Memory B cell (primary cell): ENCODE results near the gene DLEC1.
A peak's percentile ranks its signal among the peaks of the same experiment; 100 is the strongest.
"Not testable (repeated sequence)": the region's sequence is repeated elsewhere in the genome, so short reads cannot be mapped to it uniquely, and the experiment has no call there.

Experiments
- ATAC-seq: fragments of 150-1000 bp; cut with Tn5 transposase; 2 replicates; pipeline ENCODE4 v1.10.0; 2021; ENCODE audit warnings: low read depth, mild to moderate bottlenecking, moderate library complexity
- DNase-seq, 2 donors: peaks; one replicate each; pipeline ENCODE4 v3.0.0; 2022; ENCODE audit warnings: low spot score in 2 of 2
- H3K27ac Mint-ChIP-seq: one replicate; pipeline ENCODE4 v1.8.0; 2022; ENCODE audit warnings: mild to moderate bottlenecking, moderate library complexity, mixed read lengths
- H3K27me3 Mint-ChIP-seq: one replicate; pipeline ENCODE4 v1.8.0; 2022; ENCODE audit warnings: mixed read lengths
- H3K36me3 Mint-ChIP-seq: one replicate; pipeline ENCODE4 v1.8.0; 2022; ENCODE audit warnings: mild to moderate bottlenecking, mixed read lengths
- H3K4me1 Mint-ChIP-seq: one replicate; pipeline ENCODE4 v1.8.0; 2022; ENCODE audit warnings: mixed read lengths
- H3K4me3 Mint-ChIP-seq: one replicate; pipeline ENCODE4 v1.8.0; 2022; ENCODE audit warnings: mild to moderate bottlenecking, moderate library complexity, mixed read lengths
- H3K9me3 Mint-ChIP-seq: one replicate; pipeline ENCODE4 v1.8.0; 2022; ENCODE audit warnings: mixed read lengths

DLEC1 gene

GRCh38 chr3:38032328-38032865, 6.6 kb upstream of the DLEC1 start:
- DNase-seq (no peak), ATAC-seq (no peak)
- Mint-ChIP-seq H3K4me3 (no peak overlapping the region), H3K9me3 (no peaks in the 10 kb centered on the region), H3K27me3 (peaks cover 21% of the 10 kb centered on the region), H3K4me1 (peaks cover 3% of the 10 kb centered on the region), H3K36me3 (peaks cover 2% of the 10 kb centered on the region), H3K27ac (no peak overlapping the region)

GRCh38 chr3:38033586-38033985, 5.4 kb upstream of the DLEC1 start:
- not testable (repeated sequence) for ATAC-seq, H3K9me3 Mint-ChIP-seq, H3K4me1 Mint-ChIP-seq, DNase-seq, H3K4me3 Mint-ChIP-seq, H3K36me3 Mint-ChIP-seq
- H3K27ac Mint-ChIP-seq: peak overlapping the region; percentile 46
- H3K27me3 Mint-ChIP-seq: peaks cover 19% of the 10 kb centered on the region

GRCh38 chr3:38034335-38034734, 4.7 kb upstream of the DLEC1 start:
- Mint-ChIP-seq H3K27me3 (peaks cover 19% of the 10 kb centered on the region), H3K4me1 (peaks cover 10% of the 10 kb centered on the region)
- ATAC-seq, H3K27ac Mint-ChIP-seq, H3K9me3 Mint-ChIP-seq, H3K4me3 Mint-ChIP-seq, H3K36me3 Mint-ChIP-seq, DNase-seq: not testable (repeated sequence)

GRCh38 chr3:38036286-38036685, 2.7 kb upstream of the DLEC1 start:
- Mint-ChIP-seq H3K36me3 (peaks cover 2% of the 10 kb centered on the region), H3K27me3 (peaks cover 14% of the 10 kb centered on the region), H3K4me3 (no peak overlapping the region), H3K9me3 (peaks cover 2% of the 10 kb centered on the region), H3K27ac (no peak overlapping the region), H3K4me1 (peaks cover 15% of the 10 kb centered on the region)
- ATAC-seq: no peak
- no peak for DNase-seq

GRCh38 chr3:38036906-38037305, 2.1 kb upstream of the DLEC1 start:
- Mint-ChIP-seq H3K4me3 (no peak overlapping the region), H3K36me3 (peaks cover 2% of the 10 kb centered on the region), H3K27me3 (peaks cover 11% of the 10 kb centered on the region), H3K9me3 (peaks cover 2% of the 10 kb centered on the region), H3K4me1 (peaks cover 15% of the 10 kb centered on the region), H3K27ac (no peak overlapping the region)
- DNase-seq (no peak), ATAC-seq (no peak)

- H3K4me3 Mint-ChIP-seq: peak overlapping the region; percentile 92
- peaks cover 3% of the 10 kb centered on the region for H3K27me3 Mint-ChIP-seq
- peaks cover under 1% of the 10 kb centered on the region for H3K36me3 Mint-ChIP-seq
- DNase-seq: no peak
- peaks cover 2% of the 10 kb centered on the region for H3K9me3 Mint-ChIP-seq
- ATAC-seq: no peak
- peak overlapping the region; percentile 84 for H3K27ac Mint-ChIP-seq
- peaks cover 15% of the 10 kb centered on the region for H3K4me1 Mint-ChIP-seq
These were observed 529 bp upstream of the DLEC1 start for GRCh38 chr3:38038447-38038911.

GRCh38 chr3:38039899-38040261, 872 bp downstream of the DLEC1 start:
- Mint-ChIP-seq H3K4me3 (peak overlapping the region; percentile 92), H3K9me3 (peaks cover 2% of the 10 kb centered on the region), H3K27ac (peak overlapping the region; percentile 84), H3K27me3 (peaks cover 1% of the 10 kb centered on the region), H3K4me1 (peaks cover 15% of the 10 kb centered on the region), H3K36me3 (no peaks in the 10 kb centered on the region)
- DNase-seq (peak; percentile 46 to 65), ATAC-seq (peak; percentile 86)

- peak overlapping the region; percentile 92 for H3K4me3 Mint-ChIP-seq
- peak overlapping the region; percentile 84 for H3K27ac Mint-ChIP-seq
- no peak for ATAC-seq
- no peak for DNase-seq
- H3K4me1 Mint-ChIP-seq: peaks cover 15% of the 10 kb centered on the region
- peaks cover 2% of the 10 kb centered on the region for H3K9me3 Mint-ChIP-seq
- no peaks in the 10 kb centered on the region for H3K36me3 Mint-ChIP-seq
- peaks cover 1% of the 10 kb centered on the region for H3K27me3 Mint-ChIP-seq
These were observed 1.4 kb downstream of the DLEC1 start for GRCh38 chr3:38040401-38040800.

- peaks cover 1% of the 10 kb centered on the region for H3K27me3 Mint-ChIP-seq
- H3K9me3 Mint-ChIP-seq: peaks cover 2% of the 10 kb centered on the region
- no peak overlapping the region for H3K27ac Mint-ChIP-seq
- no peak for DNase-seq
- no peak overlapping the region for H3K4me3 Mint-ChIP-seq
- ATAC-seq: no peak
- H3K36me3 Mint-ChIP-seq: no peaks in the 10 kb centered on the region
- peaks cover 13% of the 10 kb centered on the region for H3K4me1 Mint-ChIP-seq
These were observed 4.5 kb downstream of the DLEC1 start for GRCh38 chr3:38043486-38043885.

- Mint-ChIP-seq H3K4me1 (no peaks in the 10 kb centered on the region), H3K27ac (no peak overlapping the region), H3K36me3 (no peaks in the 10 kb centered on the region), H3K27me3 (peaks cover 1% of the 10 kb centered on the region), H3K9me3 (no peaks in the 10 kb centered on the region), H3K4me3 (no peak overlapping the region)
- ATAC-seq: no peak
- no peak for DNase-seq
These were observed 7.0 kb downstream of the DLEC1 start for GRCh38 chr3:38046027-38046426.

- H3K9me3 Mint-ChIP-seq: no peaks in the 10 kb centered on the region
- DNase-seq: no peak
- peaks cover 2% of the 10 kb centered on the region for H3K27me3 Mint-ChIP-seq
- H3K27ac Mint-ChIP-seq: no peak overlapping the region
- no peak overlapping the region for H3K4me3 Mint-ChIP-seq
- no peaks in the 10 kb centered on the region for H3K36me3 Mint-ChIP-seq
- H3K4me1 Mint-ChIP-seq: no peaks in the 10 kb centered on the region
- no peak for ATAC-seq
These were observed 7.8 kb downstream of the DLEC1 start for GRCh38 chr3:38046821-38047220.

GRCh38 chr3:38047896-38048295, 8.9 kb downstream of the DLEC1 start:
- no peaks in the 10 kb centered on the region for H3K36me3 Mint-ChIP-seq
- no peak overlapping the region for H3K27ac Mint-ChIP-seq
- DNase-seq (no peak), ATAC-seq (no peak)
- no peaks in the 10 kb centered on the region for H3K4me1 Mint-ChIP-seq
- no peaks in the 10 kb centered on the region for H3K9me3 Mint-ChIP-seq
- peaks cover 6% of the 10 kb centered on the region for H3K27me3 Mint-ChIP-seq
- no peak overlapping the region for H3K4me3 Mint-ChIP-seq

- Mint-ChIP-seq H3K27ac (no peak overlapping the region), H3K4me3 (no peak overlapping the region), H3K9me3 (no peaks in the 10 kb centered on the region), H3K36me3 (no peaks in the 10 kb centered on the region), H3K27me3 (peaks cover 6% of the 10 kb centered on the region), H3K4me1 (no peaks in the 10 kb centered on the region)
- ATAC-seq: no peak
- DNase-seq: no peak
These were observed 10.5 kb downstream of the DLEC1 start for GRCh38 chr3:38049358-38050126.

- no peak overlapping the region for H3K27ac Mint-ChIP-seq
- peaks cover 6% of the 10 kb centered on the region for H3K27me3 Mint-ChIP-seq
- no peak overlapping the region for H3K4me3 Mint-ChIP-seq
- no peak for DNase-seq
- H3K9me3 Mint-ChIP-seq: no peaks in the 10 kb centered on the region
- ATAC-seq: no peak
- H3K36me3 Mint-ChIP-seq: no peaks in the 10 kb centered on the region
- no peaks in the 10 kb centered on the region for H3K4me1 Mint-ChIP-seq
These were observed 12.1 kb downstream of the DLEC1 start for GRCh38 chr3:38051131-38051530.

GRCh38 chr3:38053286-38053685, 14.3 kb downstream of the DLEC1 start:
- not testable (repeated sequence) for H3K9me3 Mint-ChIP-seq

More at GRCh38 chr3:38053286-38053685, 14.3 kb downstream of the DLEC1 start:
- not testable (repeated sequence) for H3K27ac Mint-ChIP-seq, H3K4me1 Mint-ChIP-seq, H3K27me3 Mint-ChIP-seq, H3K4me3 Mint-ChIP-seq, DNase-seq, ATAC-seq, H3K36me3 Mint-ChIP-seq
